ENCODE data around the gene TFRC. TPM values are rescaled to one million over a fixed set of nuclear protein-coding genes. Genes with fewer than 3 reads are reported as not detected.
"Not testable (repeated sequence)": the region's sequence is repeated elsewhere in the genome, so short reads cannot be mapped to it uniquely, and the experiment has no call there.

TFRC gene
- polyA plus RNA-seq, 4 donors: 36.8 to 60.7 (median 45.8) TPM

DNA sequence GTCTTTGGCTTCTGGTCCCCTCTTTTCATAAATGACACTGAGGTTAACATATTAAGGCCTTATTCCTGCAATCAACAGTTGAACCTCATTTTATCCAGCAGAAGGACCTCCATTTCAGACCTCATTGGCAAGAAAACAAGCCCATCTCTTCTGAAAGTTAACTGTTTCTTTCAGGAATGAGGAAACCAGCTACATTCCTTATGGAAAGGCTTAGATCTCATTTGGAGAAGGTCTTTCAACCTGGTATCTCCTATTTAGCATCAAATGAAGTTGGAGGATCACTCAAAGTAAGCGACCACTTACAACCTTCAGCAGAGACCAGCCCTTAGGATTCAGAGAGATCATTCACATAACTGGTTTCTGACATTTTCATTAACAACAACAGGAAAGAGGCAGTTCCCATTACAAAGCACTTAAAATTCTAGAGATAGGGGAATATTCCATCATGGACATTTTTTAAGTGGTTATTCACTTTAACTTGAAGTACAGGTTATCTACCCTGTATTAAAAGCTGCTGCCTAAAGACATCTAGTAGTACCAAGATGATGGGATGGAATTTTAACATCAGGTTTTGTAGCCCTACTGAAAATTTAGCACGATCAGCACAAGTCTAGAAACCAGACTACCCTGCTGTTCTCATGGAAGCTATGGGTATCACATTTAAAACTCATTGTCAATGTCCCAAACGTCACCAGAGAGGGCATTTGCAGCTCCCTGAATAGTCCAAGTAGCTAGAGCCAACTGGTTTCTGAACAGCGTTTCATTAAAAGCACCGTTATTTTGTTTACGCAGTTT is 30.4 kb downstream of the TFRC start:
- no peak for DNase-seq (ENCODE audit: low read depth in 4 of 4, low spot score in 2 of 4)

DNA sequence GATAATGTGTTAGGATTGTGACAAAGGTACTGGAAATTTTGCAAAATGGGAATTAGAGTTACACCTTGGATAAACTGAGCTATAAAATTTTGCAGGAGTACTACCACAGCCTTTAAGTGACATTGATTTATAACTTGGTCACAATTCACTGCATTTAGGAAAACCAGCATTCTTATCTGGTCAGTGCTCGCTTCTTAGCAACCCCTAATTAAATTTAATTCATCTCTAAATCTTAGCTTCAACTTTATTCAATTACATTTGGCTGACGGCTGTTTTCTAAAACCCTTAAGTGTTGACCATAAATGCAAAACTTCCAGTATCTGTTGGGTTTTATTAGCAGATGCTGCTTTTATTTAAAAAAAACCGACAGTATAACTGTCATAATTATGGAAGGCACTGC is 31.3 kb downstream of the TFRC start:
- DNase-seq (ENCODE audit: low read depth in 4 of 4, low spot score in 2 of 4): peak in 1 of 4 donors; percentile 9

DNA sequence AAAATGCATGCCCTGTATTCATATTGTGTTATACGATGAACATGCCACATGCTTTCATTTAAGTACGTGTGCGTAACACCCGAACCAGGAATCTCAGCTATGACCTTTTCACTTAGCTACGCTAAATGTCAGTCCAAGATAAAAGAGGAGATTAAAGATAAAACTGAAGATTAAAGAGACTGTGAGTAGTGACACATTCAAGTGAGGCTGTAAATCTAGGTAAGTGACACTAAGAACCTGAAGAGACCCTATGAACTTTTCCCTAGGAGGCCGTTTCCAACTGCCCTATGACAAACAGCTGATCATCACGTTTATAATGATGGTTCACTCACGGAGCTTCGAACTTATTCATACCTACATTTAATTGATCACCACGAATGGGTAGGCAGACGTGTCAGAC is 32.2 kb downstream of the TFRC start:
- DNase-seq (ENCODE audit: low read depth in 4 of 4, low spot score in 2 of 4): no peak

DNA sequence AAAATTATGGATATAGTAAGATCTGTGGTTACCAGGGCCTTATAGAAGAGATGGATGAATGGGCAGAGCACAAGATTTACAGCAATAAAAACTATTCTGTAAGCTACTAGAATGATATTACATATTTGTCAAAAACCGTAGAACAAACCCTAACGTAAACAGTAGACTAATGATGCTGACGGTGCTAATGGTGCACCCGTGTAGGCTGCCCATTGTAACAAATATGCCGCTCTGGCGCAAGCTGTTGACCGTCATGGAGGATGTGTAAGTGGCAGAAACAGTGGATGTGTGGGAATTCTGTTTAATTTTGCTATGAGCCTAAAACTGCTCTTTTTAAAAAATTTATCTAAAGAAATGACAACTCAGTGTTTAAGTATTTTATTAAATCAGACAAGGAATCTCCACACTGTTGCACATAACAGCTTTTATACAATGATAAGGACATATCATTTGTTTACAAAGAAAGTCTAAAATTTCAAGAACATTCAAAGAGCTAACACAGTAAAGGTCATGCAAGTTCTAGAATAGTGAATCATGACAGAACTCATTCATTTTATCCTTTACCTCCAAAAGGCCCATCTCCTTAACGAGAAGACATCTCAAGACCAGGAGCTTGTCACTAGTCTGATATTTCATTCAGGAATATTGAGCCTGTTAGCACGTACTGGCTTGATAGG is 32.8 kb downstream of the TFRC start:
- DNase-seq (ENCODE audit: low read depth in 4 of 4, low spot score in 2 of 4): no peak

DNA sequence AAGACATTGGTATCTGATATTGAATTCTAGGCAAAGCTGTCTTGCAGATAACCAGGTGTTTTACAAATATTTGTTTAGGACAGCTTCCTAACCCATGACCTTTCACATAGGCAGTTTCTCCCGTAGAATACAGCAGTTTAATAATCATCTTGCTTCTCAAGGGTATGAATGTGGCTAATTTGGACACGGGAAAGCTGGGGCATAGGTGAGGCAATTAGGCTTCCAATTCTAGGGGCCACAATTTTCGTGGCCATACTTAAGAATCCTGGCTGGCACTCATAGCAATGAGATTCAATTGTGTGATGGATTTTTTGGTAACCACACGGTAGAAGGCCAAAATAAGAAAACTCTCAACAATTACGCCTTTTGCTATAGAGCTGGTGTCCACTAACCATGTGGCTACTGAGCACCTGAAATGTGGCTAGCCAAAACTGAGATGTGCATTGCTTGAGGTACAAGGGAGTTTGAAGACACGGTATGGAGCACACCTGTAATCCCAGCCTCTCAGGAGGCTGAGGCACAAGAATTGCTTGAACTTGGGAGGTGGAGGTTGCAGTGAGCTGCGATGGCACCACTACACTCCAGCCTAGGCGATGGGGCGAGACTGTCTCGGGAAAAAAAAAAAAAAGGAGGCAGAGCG is 34.4 kb downstream of the TFRC start:
- no peak for DNase-seq (ENCODE audit: low read depth in 4 of 4, low spot score in 2 of 4)

DNA sequence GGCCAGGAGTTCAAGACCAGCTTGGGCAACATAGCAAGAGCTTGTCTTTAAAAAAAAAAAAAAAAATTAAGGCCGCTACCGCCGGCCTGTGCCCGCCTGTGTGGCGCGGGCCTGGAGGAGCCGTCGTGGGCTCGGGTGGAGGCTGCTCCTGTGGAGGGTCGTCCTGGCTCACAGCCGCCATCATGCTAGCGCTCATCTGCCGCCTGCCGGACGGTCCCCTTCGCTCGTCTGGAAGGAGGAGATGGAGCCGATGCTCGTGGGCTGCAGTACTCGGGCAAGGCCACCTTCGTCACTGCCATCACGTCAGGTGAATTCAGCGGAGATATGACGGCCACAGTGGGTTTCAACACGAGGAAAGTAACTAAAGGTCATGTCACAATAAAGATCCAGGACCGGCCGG is 37.4 kb downstream of the TFRC start:
- no peak for DNase-seq (ENCODE audit: low read depth in 4 of 4, low spot score in 2 of 4)

DNA sequence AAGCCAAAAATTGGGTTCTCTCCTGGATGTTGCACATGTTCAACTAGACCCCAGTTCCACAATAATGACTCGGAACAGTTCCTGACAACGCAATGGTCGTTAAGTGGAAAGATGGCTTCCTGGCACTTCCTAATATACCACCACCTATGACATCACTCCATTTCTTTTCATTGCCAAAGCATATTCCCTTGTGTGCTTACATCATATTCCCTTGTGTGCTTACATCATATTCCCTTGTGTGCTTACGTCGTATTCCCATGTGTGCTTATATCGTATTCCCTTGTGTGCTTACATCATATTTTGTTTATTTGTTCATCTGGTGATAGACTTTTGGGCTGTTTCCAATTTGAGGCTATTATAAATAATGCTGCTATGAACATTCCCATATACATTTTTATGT is 39.2 kb downstream of the TFRC start:
- no peak for DNase-seq (ENCODE audit: low read depth in 4 of 4, low spot score in 2 of 4)

DNA sequence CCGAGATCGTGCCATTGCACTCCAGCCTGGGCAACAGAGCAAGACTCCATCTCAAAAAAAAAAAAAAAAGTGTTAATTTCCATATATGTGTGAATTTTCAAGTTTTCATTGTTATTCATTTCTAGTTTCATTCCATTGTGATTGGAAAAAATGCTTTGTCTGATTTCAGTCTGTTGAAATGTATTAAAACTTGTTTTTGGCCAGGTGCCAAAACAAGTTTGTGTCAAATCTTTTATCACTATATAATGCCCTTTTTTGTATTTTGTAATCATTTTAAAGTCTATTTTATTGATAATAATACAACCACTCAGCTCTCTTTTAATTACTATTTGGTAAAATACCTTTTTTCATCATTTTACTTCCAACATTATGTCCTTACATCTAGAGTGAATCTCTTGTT is 42.5 kb downstream of the TFRC start:
- no peak for DNase-seq (ENCODE audit: low read depth in 4 of 4, low spot score in 2 of 4)

DNA sequence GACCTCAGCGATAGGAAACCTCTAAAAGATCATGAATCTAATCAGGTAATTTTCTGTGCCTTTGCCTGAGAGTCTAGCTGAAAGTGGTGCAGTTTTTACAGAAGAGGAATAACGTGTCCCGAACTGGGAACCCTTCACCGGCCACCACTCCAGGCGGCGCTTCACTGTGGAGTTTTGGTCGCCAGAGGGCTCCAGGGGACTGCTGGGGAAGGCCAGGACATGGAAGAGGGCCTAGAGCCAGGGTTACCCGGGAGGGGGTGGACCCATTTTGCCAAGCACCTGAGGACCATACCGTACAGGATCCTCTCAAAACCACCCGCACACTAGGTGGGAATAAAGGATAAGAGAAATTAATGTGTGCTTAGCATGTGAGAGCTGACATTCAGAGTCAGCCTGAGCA is 55.8 kb downstream of the TFRC start:
- not testable (repeated sequence) for DNase-seq (ENCODE audit: low read depth in 4 of 4, low spot score in 2 of 4)

DNA sequence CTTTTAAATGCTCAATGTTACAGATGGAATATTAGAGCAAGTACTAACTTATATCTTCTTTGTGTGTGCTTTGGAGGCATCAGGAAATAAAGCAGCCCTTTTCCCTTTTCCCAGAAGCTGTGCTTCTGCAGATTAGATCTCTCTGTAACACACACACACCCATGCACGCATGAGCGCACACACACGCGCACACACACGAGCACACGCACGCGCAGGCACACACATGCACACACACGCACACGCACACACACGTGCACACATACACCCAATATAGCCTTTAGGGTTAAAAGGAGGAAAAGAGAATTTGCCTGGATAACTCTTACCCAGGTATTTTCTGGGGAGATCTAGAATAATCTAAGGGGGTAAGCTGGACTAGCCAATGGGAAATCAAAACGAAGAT is 56.9 kb downstream of the TFRC start:
- no peak for DNase-seq (ENCODE audit: low read depth in 4 of 4, low spot score in 2 of 4)

DNA sequence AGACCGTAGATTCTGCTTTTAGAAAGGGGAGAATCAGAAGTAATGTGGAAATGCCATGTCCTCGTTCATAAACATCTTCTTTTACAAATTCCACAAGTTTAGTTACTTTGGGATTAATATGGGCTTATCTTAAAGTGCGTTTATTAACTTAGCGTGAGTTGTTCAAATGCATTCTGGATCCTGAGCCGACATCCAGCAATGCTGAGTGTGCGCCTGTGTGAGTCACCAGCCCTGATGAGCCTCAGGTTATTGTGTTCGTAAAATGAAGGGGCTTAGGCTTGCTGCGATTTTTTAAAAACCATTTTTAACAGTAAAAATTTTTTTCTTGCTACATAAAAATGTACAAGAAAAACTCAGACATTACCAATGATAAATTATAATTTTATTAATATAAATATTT is 57.9 kb downstream of the TFRC start:
- DNase-seq (ENCODE audit: low read depth in 4 of 4, low spot score in 2 of 4): no peak

DNA sequence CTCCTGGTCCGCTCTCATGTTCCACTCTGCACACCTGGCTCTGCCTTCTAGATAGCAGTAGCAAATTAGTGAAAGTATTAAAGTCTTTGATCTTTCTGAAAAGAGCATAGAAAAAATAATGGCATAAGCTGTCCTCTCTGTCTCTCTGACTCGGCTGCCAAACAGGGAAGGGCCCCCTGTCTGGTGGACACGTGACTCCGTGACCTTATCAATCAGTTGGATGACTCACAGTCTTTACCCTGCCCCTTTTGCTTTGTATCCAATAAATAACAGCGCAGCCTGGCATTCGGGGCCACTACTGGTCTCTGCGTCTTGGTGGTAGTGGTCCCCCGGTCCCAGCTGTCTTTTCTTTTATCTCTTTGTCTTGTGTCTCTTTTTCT is 59.4 kb downstream of the TFRC start:
- DNase-seq (ENCODE audit: low read depth in 4 of 4, low spot score in 2 of 4): not testable (repeated sequence)

DNA sequence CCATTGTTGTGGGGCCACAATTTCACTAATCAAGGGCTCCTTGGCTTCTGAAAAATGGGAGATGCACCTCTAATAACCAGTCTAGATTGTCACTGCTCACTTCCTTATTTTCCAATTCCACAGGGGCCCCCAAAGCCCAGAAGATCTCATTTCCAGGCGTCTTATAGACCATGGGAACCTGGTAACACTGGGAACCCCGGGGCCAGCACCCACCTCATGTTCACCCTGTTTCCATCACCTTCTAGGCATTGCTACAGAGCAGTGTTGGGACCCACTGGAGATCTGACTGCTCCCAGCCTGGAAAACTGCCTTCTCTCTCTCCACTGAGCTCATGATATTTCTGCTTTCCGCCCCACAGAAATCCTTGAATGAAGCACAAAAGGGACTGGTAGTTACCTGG is 61.5 kb downstream of the TFRC start:
- no peak for DNase-seq (ENCODE audit: low read depth in 4 of 4, low spot score in 2 of 4)

DNA sequence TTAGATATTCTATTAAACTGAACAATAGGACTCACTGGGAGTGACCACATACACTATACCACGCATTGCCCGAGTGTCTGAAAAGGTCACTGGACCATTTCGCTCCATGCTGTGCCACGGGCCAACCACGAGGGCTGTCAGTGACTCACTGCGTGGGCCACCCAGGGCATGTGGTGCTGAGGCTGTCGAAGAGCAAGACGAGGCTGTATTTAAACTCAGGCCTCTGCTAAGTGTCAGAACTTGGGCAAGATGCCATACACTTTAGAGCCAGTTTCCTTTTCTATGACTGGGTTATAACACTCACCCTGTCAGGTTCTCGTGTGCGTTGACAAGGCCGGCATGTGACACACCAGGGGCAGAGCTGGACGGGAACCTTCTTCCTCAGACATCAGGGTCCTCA is 62.3 kb downstream of the TFRC start:
- DNase-seq (ENCODE audit: low read depth in 4 of 4, low spot score in 2 of 4): not testable (repeated sequence)

DNA sequence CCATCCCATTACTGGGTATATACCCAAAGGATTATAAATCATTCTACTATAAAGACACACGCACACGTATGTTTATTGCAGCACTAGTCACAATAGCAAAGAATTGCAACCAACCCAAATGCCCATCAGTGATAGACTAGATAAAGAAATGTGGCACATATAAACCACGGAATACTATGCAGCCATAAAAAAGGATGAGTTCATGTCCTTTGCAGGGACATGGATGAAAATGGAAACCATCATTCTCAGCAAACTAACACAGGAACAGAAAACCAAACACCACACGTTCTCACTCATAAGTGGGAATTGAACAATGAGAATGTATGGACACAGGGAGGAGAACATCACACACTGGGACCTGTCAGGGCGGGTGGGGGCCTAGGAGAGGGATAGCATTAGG is 63.7 kb downstream of the TFRC start:
- not testable (repeated sequence) for DNase-seq (ENCODE audit: low read depth in 4 of 4, low spot score in 2 of 4)

DNA sequence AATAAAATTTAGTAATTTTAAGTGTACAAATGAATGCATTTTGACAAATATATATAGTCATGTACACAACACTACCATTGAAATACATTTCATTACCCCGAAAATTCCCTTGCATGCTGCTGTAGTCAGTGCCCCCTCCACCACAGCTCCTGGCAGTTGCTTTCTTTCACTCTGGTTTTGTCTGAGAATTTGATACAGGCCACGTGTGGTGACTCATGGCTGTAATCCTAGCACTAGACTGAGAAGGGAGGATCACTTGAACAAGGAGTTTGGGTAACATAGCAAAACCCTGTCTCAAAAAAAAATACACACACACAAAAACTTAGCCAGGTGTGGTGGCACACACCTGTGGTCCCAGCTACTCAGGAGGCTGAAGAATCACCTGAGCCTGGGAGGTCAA is 65.4 kb downstream of the TFRC start:
- DNase-seq (ENCODE audit: low read depth in 4 of 4, low spot score in 2 of 4): no peak

DNA sequence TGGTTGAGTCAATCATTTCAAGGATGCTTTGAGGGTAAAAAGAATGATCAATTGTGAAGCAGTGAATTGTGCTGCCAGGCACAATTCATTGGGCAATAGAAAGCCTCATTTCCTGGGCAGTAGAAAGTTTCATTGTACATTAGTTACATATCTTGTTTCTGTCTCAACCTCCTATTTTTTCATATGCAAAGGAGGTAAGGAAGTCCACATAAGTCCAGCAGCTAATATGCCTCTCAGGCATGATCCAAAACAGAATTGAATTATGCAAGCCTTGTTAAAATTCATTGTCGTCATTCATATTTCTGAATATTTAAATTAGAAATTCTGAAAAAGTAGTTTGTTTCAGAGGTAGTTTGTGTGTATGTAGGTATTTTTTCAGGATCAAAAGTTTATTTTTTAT is 65.8 kb downstream of the TFRC start:
- DNase-seq (ENCODE audit: low read depth in 4 of 4, low spot score in 2 of 4): no peak

DNA sequence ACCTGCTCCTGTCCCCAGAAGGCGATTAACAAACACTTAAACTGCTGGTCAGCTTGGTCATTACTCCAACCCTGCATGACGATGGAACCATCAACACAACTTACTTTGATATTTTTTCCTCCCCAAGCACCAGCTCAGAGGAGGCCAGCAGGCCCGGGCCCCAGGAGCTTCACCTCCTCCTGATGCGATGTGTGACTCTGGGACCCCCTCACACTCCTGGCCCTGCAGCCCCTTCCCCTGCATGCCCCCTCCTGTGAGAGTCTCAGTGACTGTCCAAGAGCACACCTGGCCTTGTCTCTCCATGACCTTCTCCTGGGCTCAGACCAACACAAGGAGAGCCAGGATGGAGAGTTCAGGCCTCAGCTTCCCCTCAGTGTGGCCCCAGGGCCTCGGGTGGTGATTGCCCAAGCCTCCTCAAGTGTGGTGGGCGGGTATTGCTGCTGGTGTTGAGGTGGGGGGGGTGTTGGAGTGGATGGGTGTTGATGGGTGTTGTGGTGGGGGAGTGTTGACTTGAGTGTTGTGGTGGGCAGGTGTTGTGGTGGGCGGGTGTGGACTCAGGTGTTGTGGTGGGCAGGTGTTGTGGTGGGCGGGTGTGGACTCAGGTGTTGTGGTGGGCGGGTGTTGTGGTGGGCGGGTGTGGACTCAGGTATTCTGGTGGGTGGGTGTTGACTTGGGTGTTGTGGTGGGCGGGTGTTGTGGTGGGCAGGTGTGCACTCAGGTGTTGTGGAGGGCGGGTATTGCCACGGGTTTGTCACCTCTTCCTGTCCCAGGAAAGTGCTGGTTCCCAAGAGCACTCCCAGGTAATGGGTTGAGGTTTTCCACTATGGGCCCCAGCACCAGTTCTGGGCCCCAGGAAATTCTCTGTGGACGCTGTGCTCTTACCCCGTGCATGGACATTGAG is 68.1 kb downstream of the TFRC start:
- DNase-seq (ENCODE audit: low read depth in 4 of 4, low spot score in 2 of 4): no peak

DNA sequence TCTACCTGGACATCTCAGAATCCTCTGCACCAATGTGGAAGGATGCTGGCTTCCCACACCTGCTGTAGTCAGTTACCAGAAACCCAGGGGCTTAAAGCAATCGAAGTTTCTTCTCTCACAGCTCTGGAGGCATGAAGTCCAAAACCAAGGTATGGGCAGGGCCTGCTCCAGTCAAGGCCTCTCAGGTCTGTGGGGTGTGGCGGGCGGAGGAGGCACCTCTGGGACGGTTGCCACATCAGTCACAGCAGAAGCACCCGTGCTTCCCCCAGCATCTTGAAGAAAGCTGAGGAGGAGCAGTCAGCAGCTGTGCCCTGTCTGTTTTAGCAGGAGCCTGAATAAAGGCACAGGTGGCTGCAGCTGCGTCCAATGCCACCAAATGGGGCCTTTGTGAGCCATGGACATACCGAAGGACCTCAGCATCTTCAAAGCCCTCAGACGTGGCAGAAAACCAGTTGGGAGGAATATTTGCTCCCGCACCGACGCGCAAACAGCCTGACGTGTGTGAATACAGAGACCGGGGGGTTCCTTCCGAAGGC is 68.9 kb downstream of the TFRC start:
- no peak for DNase-seq (ENCODE audit: low read depth in 4 of 4, low spot score in 2 of 4)

DNA sequence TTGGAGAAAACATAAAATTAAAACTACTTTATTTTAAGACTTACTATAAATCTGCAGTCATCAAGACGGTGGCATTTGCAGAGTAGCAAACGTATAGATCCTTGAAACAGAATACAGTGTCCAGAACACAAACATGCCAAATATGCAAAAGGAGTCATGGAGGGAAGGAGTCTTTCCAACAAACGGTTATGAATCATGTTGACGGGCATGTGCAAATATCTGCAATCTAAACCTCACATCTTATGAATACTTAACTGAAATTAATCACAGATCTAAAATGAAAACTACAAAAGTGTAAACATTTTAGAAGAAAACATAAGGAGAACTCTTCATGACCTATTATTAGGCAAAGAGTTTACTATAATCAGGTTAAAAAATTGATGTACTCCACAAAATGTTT is 69.4 kb downstream of the TFRC start:
- no peak for DNase-seq (ENCODE audit: low read depth in 4 of 4, low spot score in 2 of 4)

DNA sequence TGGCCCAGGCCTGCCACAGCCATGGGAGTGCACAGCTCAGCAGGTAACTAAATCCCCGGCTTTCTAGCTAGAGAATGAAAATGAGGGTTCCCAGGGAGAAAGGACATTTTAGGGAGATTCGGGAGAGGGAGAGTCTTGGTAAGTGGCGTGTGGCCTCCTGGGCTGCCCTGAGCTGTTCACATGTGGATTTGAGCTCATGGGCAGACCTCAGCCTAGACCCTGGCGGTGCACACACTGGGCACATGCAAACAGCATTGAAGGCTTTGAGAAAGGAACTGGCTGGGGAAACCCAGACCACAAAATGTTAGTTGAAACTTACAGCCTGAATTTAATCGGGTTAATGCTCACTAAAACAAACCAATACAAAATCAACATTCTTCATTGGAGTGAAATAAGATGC is 72.4 kb downstream of the TFRC start:
- DNase-seq (ENCODE audit: low read depth in 4 of 4, low spot score in 2 of 4): no peak
